IMR-90 (cell line): Measurements from ENCODE around the gene AP3M1. TPM values are rescaled to one million over a fixed set of nuclear protein-coding genes. Genes with fewer than 3 reads are reported as not detected.

Experiments used
- ATAC-seq: fragments of 200-7000 bp; cut with Tn5 transposase; 2 replicates; pipeline ENCODE4 v1.9.1; 2020; ENCODE audit warnings: low read depth, mild to moderate bottlenecking, moderate library complexity
- BruUV-seq: library from RNA; stranded (reverse); fragments of 400-500 nt; replicated peaks from 2 replicates; lab custom pipeline; 2021; lab: Mats Ljungman, UMichigan
- CTCF ChIA-PET: fragments of 300-600 bp; formaldehyde crosslinking; extraction: SDS; loops from one replicate; lab custom pipeline; 2021; ENCODE audit warnings: antibody characterized with exemption; lab: Yijun Ruan, JAX
- POLR2A ChIA-PET: fragments of 300-600 bp; sonication (Branson Sonifier 250); formaldehyde crosslinking; loops from one replicate; lab custom pipeline; 2022; ENCODE audit warnings: antibody characterized with exemption; ENCODE audit not compliant: unreplicated experiment; lab: Charles Lee
- DNase-seq: peaks from one replicate; pipeline ENCODE4 v3.0.0; 2013
- H2AFZ ChIP-seq: replicated peaks from 2 replicates; pipeline ENCODE3; 2013; ENCODE audit warnings: low read length, mild to moderate bottlenecking; ENCODE audit not compliant: poor library complexity
- H2AK5ac ChIP-seq: 2 replicates; pipeline ENCODE4 v1.6.1; 2013; ENCODE audit warnings: low read depth, low read length, inconsistent platforms
- H2AK9ac ChIP-seq: replicated peaks from 2 replicates; pipeline ENCODE3; 2013; ENCODE audit warnings: mild to moderate bottlenecking, low read depth, low read length, moderate library complexity; ENCODE audit not compliant: poor library complexity
- H2BK120ac ChIP-seq: 2 replicates; pipeline ENCODE4 v1.6.1; 2013; ENCODE audit warnings: low read depth, low read length, inconsistent platforms
- H2BK15ac ChIP-seq: 3 replicates; pipeline ENCODE4 v1.6.1; 2013; ENCODE audit warnings: low read depth, low read length, inconsistent platforms
- H2BK20ac ChIP-seq: 2 replicates; pipeline ENCODE4 v1.6.1; 2013; ENCODE audit warnings: low read depth, mild to moderate bottlenecking, inconsistent platforms, low read length, moderate library complexity
- H2BK5ac ChIP-seq: 2 replicates; pipeline ENCODE4 v1.6.1; 2013; ENCODE audit warnings: mild to moderate bottlenecking, low read depth, low read length, inconsistent platforms; ENCODE audit not compliant: poor library complexity, severe bottlenecking
- H3K14ac ChIP-seq: replicated peaks from 2 replicates; pipeline ENCODE4 v1.6.1; 2013; ENCODE audit warnings: low read depth, low read length, inconsistent platforms
- H3K18ac ChIP-seq: 2 replicates; pipeline ENCODE4 v1.6.1; 2013; ENCODE audit warnings: low read depth, low read length, control low read depth
- H3K23ac ChIP-seq: 2 replicates; pipeline ENCODE4 v1.6.1; 2013; ENCODE audit warnings: low read depth, low read length, inconsistent platforms
- H3K27ac ChIP-seq: 2 replicates; pipeline ENCODE4 v1.5.1; 2013; ENCODE audit warnings: mild to moderate bottlenecking, control low read depth, low read length; ENCODE audit not compliant: insufficient read depth
- H3K27me3 ChIP-seq: 2 replicates; pipeline ENCODE4 v1.6.1; 2013; ENCODE audit warnings: low read length; ENCODE audit not compliant: control insufficient read depth, insufficient read depth
- H3K36me3 ChIP-seq: 2 replicates; pipeline ENCODE4 v1.6.1; 2013; ENCODE audit warnings: low read length, mixed read lengths; ENCODE audit not compliant: control insufficient read depth, insufficient read depth
- H3K4ac ChIP-seq: 2 replicates; pipeline ENCODE4 v1.6.1; 2013; ENCODE audit warnings: low read depth, low read length, inconsistent platforms
- H3K4me1 ChIP-seq: 2 replicates; pipeline ENCODE4 v1.6.1; 2013; ENCODE audit warnings: low read length, mixed read lengths; ENCODE audit not compliant: control insufficient read depth, insufficient read depth
- H3K4me2 ChIP-seq: 2 replicates; pipeline ENCODE4 v1.6.1; 2013; ENCODE audit warnings: low read depth, mild to moderate bottlenecking, control low read depth, low read length, moderate library complexity
- H3K4me3 ChIP-seq: 2 replicates; pipeline ENCODE4 v1.5.1; 2013; ENCODE audit warnings: low read depth, mild to moderate bottlenecking, control low read depth, low read length, moderate library complexity; ENCODE audit not compliant: insufficient read depth
- H3K56ac ChIP-seq: 2 replicates; pipeline ENCODE4 v1.6.1; 2013; ENCODE audit warnings: low read length, inconsistent platforms; ENCODE audit not compliant: insufficient read depth; ENCODE audit errors: extremely low read depth
- H3K79me1 ChIP-seq, 2 experiments: 2 replicates each; pipeline ENCODE4 v1.6.1; 2013; ENCODE audit warnings: low read length in 2 of 2, inconsistent platforms in 1 of 2, low read depth in 1 of 2
- H3K9ac ChIP-seq: 2 replicates; pipeline ENCODE4 v1.6.1; 2013; ENCODE audit warnings: low read depth, low read length, control low read depth
- H3K9me1 ChIP-seq: 2 replicates; pipeline ENCODE4 v1.6.1; 2013; ENCODE audit warnings: low read length, inconsistent platforms; ENCODE audit not compliant: insufficient read depth
- H3K9me3 ChIP-seq: 2 replicates; pipeline ENCODE4 v1.6.1; 2013; ENCODE audit warnings: low read length; ENCODE audit not compliant: control insufficient read depth, insufficient read depth
- H4K20me1 ChIP-seq: 2 replicates; pipeline ENCODE4 v1.6.1; 2013; ENCODE audit warnings: low read length, inconsistent platforms; ENCODE audit not compliant: insufficient read depth
- H4K5ac ChIP-seq: 2 replicates; pipeline ENCODE4 v1.6.1; 2013; ENCODE audit warnings: mild to moderate bottlenecking, low read depth, low read length, control low read depth
- H4K8ac ChIP-seq, 2 experiments: 2 replicates each; pipeline ENCODE4 v1.6.1; 2013; ENCODE audit warnings: low read depth in 2 of 2, low read length in 2 of 2, control low read depth in 1 of 2, inconsistent platforms in 1 of 2
- H4K91ac ChIP-seq: 2 replicates; pipeline ENCODE4 v1.6.1; 2013; ENCODE audit warnings: low read depth, low read length, inconsistent platforms; ENCODE audit not compliant: insufficient read depth
- BHLHE40 ChIP-seq: fragments of 150-350 bp; IDR thresholded peaks from 2 replicates; pipeline ENCODE4 v1.6.1; 2016; ENCODE audit warnings: mild to moderate bottlenecking, low read depth, low read length
- CEBPB ChIP-seq: IDR thresholded peaks from 2 replicates; pipeline ENCODE4 v1.6.1; 2012; ENCODE audit warnings: low read depth, low read length, improper control_type of control experiment
- CHD1 ChIP-seq: IDR thresholded peaks from 2 replicates; pipeline ENCODE4 v1.6.1; 2012; ENCODE audit warnings: low read depth, low read length, improper control_type of control experiment
- ELK1 ChIP-seq: fragments of 150-350 bp; IDR thresholded peaks from 2 replicates; pipeline ENCODE4 v1.6.1; 2016; ENCODE audit warnings: low read depth, mild to moderate bottlenecking, low read length, moderate library complexity, borderline replicate concordance
- MAZ ChIP-seq: IDR thresholded peaks from 2 replicates; pipeline ENCODE4 v1.6.1; 2012; ENCODE audit warnings: low read depth, mild to moderate bottlenecking, low read length, improper control_type of control experiment, moderate library complexity, borderline replicate concordance
- NFE2L2 ChIP-seq: fragments of 150-350 bp; IDR thresholded peaks from 2 replicates; pipeline ENCODE4 v1.6.1; 2016; ENCODE audit warnings: low read depth, mild to moderate bottlenecking, low read length
- POLR2A ChIP-seq: IDR thresholded peaks from 2 replicates; pipeline ENCODE4 v1.6.1; 2012; ENCODE audit warnings: mild to moderate bottlenecking, low read depth, low read length
- SMC3 ChIP-seq: fragments of 150-350 bp; IDR thresholded peaks from 2 replicates; pipeline ENCODE4 v1.6.1; 2016; ENCODE audit warnings: low read depth, mild to moderate bottlenecking, antibody characterized with exemption, low read length, moderate library complexity
- WGBS, 2 experiments: methylation state at CpG; one replicate each; pipeline versions ENCODE4 v1.1.5 to v1.1.7; 2013; ENCODE audit warnings: missing lambda C conversion rate in 2 of 2; ENCODE audit not compliant: insufficient read length in 1 of 2; ENCODE audit errors: extremely low coverage in 2 of 2; 5-methylcytosine and 5-hydroxymethylcytosine counted together
- dilution Hi-C: fragments of 300-500 bp; cut with HindIII; formaldehyde crosslinking; loops from one replicate; pipeline ENCODE4 v1.14.3; 2018; ENCODE audit warnings: low sequenced_read_pairs; ENCODE audit not compliant: unreplicated experiment
- in situ Hi-C: fragments of 300-500 bp; cut with MboI; formaldehyde crosslinking; loops from 3 replicates; pipeline ENCODE4 v1.14.3; 2019; ENCODE audit warnings: low sequenced_read_pairs, inconsistent platforms, mixed read lengths
- intact Hi-C: fragments of 100-400 bp; cut with micrococcal nuclease; formaldehyde crosslinking; loops from 2 replicates; pipeline ENCODE4 v1.10.0; 2022
- polyA plus RNA-seq, 3 experiments: library from polyadenylated mRNA; depleted of rRNA; stranded (reverse); fragments of >200 nt; gene quantifications; 2 replicates each; pipeline ENCODE4 v1.2.3, GENCODE V29; 2012; ENCODE audit warnings: low replicate concordance in 1 of 3
- total RNA-seq: library from RNA; depleted of rRNA; stranded (reverse); fragments of >200 nt; gene quantifications from 2 replicates; pipeline ENCODE4 v1.2.3, GENCODE V29; 2012

The AP3M1 gene
- total and polyA plus RNA-seq, 2 of the 4 experiments (the other 2 are of a cell fraction) = 26.6 to 46.4 TPM

- WGBS, 2 experiments = 80% methylated on average over 1 of the region's 2 CpGs; no CpG with 5 or more reads in 1 of the 2 experiments
- no peak overlapping the region for H3K4me2 ChIP-seq
- DNase-seq = no peak
- H3K27me3 ChIP-seq = no peaks in the 10 kb centered on the region
- no peak overlapping the region for H4K8ac ChIP-seq
- H4K20me1 ChIP-seq = peaks cover 41% of the 10 kb centered on the region
- H2AFZ ChIP-seq = no peak overlapping the region
- H2BK120ac ChIP-seq = no peak overlapping the region
- 0 out of 2 replicates have a peak overlapping the region, but pooled peaks have one; percentile 26 for H3K23ac ChIP-seq
- H2AK9ac ChIP-seq = no peak overlapping the region
- dilution Hi-C loops = no loop called here
- H2BK5ac ChIP-seq = no peak overlapping the region
- H2BK15ac ChIP-seq = no peak overlapping the region
- H3K14ac ChIP-seq = no peak overlapping the region
- H3K4ac ChIP-seq = no peak overlapping the region
- no peak overlapping the region for H3K27ac ChIP-seq
- H2BK20ac ChIP-seq = no peak overlapping the region
- peaks cover 4% of the 10 kb centered on the region; the same call in 1 of the 2 replicates for H3K9me1 ChIP-seq
- no peak overlapping the region for H4K5ac ChIP-seq
- peaks cover 34% of the 10 kb centered on the region for H3K36me3 ChIP-seq
- no peak overlapping the region for H2AK5ac ChIP-seq
- no peak for ATAC-seq
- CTCF ChIA-PET = no interaction called here
- POLR2A ChIA-PET = no interaction called here
- BruUV-seq = no TSS peak
- intact Hi-C loops = loop anchor here (5.0 kb wide), 2 partner anchors 126 to 176 kb away; no protein-coding TSS in a partner anchor
- peaks cover 34 to 59% of the 10 kb centered on the region in 2 experiments for H3K79me1 ChIP-seq
- H3K56ac ChIP-seq = no peak overlapping the region
- H3K4me3 ChIP-seq = no peak overlapping the region
- in situ Hi-C loops = loop anchor here (5.0 kb wide), 1 partner anchor 196 kb away; no protein-coding TSS in a partner anchor
- no peak overlapping the region for H3K9ac ChIP-seq
- H3K4me1 ChIP-seq = peaks cover 2% of the 10 kb centered on the region
- no peaks in the 10 kb centered on the region for H3K9me3 ChIP-seq
- TF ChIP-seq CHD1 (no peak), ELK1 (no peak), CEBPB (no peak), NFE2L2 (no peak), BHLHE40 (no peak), MAZ (no peak), POLR2A (no peak), SMC3 (no peak)
- no peak overlapping the region for H4K91ac ChIP-seq
- H3K18ac ChIP-seq = no peak overlapping the region
Observed at GRCh38 chr10:74083304-74083703, 67.3 kb downstream of the AP3M1 start.
